Activated naive CD4-positive, alpha-beta T cell treated with anti-CD3 and anti-CD28 coated beads, Interleukin-2, amount 50 U/mL, for 16 hours (primary cell): ENCODE results near the gene SLC29A3.
A peak's percentile ranks its signal among the peaks of the same experiment; 100 is the strongest.

Experiments used
- DNase-seq: peaks from one replicate; pipeline ENCODE4 v3.0.0-alpha.2; 2020

SLC29A3 gene

DNA sequence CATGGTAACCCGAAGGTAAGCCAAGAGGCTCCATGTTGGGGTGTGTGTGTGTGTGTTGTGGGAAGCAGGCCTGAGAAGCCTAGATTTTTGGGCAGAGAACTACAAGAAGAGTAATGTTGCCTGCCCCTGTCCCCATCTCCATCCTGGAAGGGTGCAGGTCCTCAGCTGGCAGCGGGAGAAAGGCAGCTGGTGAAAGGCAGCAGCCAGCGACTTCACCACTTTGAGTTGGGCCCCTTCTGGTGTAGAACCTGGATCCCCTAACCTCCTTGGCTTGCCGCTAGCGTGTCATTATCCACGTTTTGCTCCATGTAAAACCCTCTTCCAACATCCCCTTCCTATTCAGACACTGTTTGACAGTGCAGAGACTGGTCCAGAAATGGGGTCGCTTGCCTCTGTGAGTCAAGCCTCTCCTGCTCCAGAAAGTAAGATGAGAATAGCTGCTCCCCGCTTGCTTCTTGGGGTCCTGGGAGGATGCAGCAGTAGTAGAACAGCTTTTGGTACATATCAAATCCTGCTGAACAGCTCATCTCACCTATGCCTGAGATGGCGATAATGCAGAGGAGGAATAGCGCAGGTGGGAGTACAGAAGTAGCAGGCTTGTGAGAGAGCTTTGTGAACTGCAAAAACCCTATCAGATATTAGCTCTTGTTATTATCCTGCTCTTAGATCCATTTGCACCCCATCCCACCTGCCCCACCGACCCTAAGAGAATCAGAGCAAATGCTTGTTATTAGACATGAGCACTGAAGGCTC lies 55.6 kb downstream of the SLC29A3 start:
- DNase-seq, result no peak

DNA sequence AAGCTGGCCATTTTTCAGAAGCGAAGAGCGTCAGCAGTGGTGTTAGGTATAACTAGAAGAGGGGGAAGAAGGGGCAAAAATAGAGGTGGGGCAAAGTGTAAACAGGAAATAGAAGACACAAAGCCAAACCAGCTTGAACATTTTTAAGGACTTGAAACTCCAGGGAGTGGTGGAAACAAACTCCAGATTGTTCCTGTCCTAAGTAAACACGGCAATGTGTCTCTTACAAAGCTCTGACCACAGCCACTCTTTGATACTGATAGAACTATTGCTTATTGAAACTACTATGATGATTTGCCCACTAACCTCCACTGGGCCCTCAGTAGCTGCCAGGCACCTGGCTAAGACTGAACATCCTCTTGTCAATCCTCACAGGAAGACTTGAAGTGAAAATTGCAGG lies 56.9 kb downstream of the SLC29A3 start:
- no peak for DNase-seq

DNA sequence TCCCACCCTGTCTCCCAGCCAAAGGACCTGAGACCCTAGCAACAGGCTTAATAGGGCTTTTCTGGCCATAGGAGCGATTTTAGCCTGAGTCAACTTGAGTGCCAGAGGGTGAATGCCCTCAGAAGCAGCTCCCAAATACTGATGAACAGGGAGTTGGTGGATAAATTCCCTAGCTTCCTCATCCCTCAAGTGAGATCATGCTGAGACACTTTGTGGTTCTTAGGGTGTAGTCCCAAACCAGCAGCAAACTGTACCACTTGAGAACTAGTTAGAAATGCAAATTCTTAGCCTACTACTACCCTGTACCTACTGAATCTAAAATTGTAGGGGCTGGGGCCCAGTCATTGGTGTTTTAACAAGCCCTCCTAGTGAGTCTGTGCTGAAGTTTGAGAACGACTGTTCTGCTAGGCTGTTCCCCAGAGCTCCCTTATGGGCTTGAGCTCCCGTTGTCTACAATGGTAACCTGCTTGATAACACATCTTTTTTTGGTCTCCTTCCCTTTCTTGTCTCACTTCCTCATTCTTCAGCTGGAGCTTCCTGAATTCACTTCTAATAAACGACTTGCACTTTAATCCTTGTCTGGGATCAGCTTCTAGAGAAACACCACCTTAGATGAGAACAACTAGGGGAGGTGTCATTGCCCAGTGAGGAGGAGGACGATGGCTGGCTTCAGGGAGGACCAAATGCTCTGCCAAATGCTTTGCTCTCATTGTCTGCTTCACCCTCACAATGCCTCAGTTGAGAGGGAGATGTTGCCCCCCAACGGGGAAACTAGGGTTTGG lies 59.5 kb downstream of the SLC29A3 start:
- no peak for DNase-seq

DNA sequence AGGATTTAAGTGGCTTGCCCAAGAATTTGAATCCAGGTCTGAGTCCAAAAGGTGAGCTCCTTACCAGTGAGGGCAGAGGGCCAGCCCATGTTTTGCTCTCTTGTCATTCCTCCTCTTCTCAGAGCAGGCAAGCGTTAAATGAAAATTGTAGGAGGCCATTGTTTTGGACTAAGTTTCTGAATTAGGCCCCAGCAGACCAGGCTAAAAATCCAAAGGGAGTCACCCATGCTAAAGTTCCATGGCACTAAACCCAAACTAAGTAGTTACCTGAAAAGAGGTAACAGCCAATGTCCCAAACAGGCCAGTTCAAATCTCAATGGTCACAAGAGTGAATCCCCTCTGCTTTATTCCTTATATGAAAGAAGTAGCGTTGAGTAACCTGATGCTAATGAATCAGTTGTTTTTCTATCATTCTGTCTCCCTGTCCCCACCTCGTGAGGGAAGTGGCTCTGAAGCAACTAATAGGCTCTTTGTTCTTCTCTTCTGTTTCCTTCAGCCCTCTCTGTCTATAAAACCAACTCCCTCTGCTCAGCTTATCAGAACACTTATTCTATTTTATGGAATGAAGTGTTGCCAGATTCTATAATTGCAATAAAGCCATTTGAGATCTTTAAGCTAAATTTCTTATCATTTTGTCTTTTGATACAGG lies 60.2 kb downstream of the SLC29A3 start:
- no peak for DNase-seq

DNA sequence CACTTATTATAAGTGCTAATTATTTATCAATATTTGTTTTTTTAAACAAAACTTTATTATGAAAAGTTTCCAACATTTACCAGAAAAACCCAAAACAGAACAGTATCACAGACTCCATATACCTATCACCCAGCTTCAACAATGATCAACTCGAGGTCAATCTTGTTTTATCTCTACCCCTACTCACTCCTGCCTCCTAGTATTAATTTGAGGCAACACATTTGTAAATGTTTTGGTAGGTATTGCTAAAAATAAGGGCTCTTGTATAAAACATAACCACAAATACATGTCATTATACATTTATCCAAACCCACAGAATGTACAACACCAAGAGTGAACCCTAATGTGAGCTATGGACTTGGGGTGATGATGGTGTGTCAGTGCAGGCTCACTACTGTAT lies 61.8 kb downstream of the SLC29A3 start:
- DNase-seq, result no peak

DNA sequence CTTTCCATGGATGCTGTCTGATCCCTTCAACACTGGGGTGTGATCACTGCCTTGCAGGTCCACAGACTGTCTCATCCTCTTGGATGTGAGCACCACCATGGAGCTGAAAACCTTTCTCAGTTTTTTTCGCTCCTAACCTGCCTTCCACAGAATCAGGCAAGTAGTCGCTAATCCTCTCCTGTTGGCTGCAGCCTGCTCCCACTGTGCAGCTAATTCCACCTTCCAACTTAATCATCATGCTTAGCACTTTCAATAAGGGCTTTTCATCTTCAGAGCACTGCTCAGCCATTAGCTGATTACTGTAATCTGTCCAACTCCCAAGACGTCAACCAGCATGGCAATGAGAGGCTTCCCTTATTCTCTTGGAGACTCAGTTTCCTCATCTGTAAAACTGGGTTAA lies 62.6 kb downstream of the SLC29A3 start:
- no peak for DNase-seq

DNA sequence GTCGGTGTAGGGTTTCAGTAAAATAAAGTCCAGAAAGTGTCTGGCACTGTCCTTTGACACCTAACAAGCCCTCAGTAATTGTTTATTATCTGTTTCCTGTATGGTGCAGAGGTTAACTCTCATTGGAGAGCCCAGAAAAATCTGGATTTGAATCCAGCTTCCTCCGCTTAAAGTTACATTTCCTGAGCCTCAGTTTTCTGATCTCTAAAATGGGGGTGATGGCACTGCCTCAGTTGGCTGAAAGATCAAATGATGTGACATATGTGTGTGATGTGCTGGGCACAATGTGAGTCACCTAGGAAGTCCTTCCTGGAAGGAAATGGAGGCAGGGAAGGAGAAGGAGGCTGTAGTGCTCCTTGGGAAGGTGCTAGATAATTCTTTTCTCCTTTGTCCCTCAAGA lies 63.0 kb downstream of the SLC29A3 start:
- no peak for DNase-seq

DNA sequence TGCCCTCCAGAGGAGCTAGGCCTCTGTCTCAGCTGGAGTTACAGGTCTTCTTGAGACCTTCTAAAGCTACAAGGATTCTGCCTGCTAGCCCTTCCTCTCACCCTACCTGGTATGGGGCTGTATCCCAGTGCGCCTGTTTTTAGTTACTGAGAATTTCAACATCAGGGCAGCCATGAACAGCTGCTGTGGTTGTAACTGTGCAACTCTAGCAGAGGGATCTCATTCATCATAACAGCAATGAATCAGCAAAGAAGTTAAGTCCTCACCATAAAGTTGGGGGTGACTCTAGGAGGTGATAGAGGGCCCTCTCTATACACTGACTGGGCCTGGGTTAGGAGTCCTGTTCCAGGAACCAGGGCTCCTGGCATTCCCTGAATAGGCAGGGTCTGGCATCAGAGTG lies 63.7 kb downstream of the SLC29A3 start:
- DNase-seq, result no peak

DNA sequence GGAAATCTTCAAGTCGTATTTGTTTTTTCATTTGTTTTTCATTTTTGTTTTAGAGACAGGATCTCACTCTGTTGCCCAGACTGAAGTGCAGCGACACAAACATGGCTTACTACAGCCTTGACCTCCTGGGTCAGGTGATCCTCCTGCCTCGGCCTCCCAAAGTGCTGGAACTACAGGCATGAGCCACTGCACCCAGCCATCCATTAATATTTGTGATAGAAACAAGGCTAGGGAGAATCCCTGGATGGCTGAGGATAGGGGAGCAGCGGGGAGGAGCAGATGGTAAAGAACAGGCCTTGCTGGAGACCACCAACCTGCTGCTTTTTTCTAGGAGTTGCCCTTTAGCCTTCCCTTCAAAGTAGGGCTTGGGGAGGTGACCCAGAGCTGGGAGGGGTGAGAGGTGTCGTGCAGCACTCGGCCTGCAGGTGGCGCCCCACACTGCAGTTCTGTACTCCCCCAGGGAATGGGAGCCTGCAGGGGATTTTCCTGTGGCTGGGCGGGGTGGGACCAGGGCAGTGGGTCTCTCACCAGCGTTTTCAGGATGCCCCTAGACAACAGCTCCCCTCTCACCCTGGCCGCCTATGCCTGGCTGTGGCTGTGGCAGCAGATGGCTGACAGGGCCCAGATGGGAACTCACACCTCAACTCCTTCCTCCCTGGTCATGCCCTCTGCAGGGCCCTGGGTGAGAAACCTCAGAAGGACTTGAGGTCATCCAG lies 65.1 kb downstream of the SLC29A3 start:
- peak; percentile 75 for DNase-seq

DNA sequence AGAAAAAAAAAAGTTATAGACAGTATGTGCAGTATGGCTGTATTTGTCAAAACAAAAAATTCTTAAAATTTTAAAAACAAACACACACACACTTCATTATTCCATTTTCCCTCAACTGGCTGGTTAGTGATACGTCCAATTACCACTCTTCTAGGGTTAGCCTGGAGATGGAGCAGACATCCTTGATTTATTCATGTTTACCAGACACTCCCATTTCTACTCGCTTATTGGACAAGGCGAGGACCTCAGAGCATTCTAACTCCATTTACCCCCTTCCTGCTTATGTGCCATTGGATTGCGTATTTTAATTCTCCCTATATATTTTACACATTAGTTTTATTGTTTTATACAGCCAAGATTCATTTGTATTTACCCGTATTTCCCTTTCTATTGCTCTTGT lies 69.1 kb downstream of the SLC29A3 start:
- DNase-seq, result no peak

DNA sequence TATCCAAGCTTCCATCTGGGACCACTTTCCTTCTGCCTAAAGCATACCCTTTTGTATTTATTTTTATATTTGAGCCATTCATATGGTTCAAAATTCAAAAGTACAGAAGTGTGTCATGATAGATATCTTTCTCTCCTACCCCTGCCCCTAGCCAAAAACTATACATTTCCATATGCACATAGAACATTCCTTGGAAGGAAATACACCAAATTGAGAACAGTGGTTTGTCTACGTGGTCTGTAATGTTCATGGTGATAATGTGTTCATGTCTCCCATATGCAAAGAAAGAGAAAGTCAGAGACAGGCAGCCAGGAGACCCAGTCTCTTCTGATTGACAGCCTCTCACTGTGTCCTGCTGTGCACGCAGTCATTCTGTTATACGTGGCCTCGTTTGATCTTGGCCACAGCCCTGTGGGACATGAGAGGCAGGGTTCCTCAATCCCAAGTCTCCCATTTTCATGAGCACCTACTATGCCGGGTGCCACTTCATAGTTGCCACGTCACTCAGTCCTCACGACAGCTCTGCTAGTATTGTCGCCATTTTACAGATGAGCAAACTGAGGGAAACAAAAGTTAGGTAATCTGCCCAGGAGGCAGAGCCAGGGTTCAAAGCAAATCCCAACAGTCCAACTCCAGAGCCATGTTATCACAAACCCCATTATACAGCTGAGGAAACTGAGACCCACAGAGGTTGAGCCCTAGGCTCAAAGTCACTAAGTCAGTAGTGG lies 69.7 kb downstream of the SLC29A3 start:
- no peak for DNase-seq

DNA sequence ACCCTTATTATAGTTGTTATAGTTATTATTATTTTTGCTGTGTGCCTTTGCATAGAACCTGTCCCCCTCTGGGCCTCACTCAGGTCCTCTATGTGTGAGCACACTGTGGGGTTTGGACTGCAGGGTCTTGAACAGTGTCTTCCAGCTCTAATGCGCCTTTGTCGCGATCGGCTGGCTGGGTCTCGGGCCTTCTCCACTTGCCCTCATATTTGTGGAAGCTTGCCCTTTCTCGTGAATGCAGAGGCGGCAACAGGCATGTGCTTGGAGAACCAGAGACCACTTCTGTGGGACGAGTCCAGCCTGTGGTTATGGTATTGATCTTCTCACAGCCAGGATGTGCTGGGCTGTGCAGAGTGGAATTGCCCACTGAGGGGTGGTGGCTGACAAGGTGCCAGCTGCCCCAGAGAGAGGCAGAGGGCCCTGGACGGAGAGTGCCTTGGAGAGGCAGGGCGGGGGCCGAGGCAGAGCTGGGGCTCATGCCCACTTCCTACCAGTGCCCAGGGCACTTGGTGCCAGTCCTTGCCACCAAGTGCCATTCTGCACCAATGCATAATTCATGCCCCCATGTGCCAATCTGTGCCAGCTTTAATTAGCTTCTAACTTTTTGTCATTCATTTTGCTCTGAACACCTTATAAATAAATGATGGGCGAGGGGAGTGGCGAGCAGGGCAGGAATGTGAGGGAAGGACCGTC lies 70.9 kb downstream of the SLC29A3 start:
- DNase-seq, result no peak

DNA sequence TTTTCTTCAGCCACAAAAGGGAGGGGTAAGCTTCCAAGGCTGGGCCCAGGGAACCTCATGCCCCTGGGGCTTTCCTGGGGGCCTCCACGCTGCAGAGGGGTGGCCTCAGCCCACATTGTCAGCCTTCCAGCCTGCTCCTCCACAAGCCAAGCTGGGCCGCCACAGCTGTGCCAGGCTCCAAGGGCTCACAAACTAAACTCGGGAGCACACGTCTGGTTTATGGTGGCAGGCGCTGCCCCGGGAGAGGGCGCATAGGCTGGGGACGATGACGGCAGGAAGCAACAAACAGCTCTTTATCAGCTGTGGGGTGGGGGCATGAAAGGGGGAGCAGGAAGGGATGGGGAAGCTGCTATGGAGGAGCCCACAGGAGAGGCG lies 71.4 kb downstream of the SLC29A3 start:
- DNase-seq, result no peak

DNA sequence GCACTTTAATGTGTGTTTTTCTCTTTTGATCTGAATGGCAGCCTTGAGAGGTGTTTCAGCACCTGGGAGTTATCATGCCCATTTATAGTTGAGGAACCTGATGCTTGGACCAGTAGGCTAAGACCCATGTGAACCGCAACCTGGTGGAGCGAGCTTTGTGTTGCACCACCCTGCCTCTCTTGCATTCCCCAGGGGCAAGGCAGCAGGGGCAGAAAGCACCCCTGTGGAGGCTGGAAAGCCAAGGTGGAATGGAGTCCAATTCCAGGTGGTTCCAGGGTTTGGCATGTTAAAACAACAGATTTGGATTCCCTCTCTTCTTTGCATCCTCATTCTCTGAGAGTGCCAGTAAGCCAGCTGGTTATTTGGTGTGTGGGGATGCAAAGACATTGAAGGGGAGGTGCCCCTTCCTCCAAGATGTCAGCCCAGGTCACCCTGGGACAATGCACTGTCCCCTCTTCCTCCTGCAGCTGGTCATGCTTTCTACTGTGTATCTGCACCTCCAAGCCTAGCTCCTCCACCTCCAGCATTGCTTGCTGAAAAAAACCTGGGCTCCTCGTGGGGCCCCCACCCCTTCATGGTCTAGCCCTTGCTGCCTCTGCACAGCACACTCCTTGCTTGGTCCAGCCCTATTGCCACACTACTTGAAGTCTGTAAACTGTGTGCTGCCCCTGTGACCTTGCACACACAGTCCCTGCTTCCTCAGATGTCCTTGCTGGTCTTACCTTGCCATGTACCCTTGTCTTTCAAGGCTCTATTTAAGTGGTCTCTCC lies 72.0 kb downstream of the SLC29A3 start:
- DNase-seq, result no peak

DNA sequence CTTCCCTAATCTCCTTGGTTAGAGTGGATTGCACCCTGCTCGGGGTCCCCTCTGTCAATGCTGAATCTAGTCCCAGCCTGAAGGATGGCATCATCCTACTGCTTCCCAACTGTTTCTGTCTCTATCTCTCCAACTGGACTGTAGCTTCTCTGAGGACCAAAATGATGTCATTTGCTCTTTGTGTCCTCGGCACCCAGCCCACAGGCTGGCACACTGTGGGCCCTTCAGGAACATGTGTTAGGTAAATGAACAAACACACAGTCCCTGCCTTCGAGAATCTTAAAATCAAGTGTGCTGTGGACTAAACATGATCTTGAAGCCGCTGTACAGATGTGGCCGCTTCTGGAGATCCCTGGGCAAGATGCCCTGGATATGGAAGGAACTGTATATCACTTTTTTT lies 72.6 kb downstream of the SLC29A3 start:
- DNase-seq, result no peak

DNA sequence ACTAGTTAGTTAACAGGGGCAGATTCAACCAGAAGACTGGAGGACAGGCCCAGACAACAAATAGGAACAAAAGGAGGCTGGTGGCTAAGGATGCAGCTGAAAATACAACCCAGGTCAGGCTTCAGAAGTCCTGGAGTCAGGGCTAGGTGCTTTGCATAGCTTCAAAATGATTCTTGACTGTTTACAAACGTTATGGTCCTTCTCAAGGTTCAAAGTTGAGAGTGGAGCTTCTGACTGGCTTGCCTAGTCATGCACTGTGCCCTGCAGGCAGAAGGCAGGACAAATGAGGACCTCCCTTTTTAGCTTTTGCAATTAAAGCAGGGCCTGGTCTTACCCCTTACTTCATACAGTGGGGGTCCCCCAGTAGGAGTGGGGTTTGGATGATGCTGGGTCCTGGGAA lies 73.2 kb downstream of the SLC29A3 start:
- DNase-seq, result no peak

DNA sequence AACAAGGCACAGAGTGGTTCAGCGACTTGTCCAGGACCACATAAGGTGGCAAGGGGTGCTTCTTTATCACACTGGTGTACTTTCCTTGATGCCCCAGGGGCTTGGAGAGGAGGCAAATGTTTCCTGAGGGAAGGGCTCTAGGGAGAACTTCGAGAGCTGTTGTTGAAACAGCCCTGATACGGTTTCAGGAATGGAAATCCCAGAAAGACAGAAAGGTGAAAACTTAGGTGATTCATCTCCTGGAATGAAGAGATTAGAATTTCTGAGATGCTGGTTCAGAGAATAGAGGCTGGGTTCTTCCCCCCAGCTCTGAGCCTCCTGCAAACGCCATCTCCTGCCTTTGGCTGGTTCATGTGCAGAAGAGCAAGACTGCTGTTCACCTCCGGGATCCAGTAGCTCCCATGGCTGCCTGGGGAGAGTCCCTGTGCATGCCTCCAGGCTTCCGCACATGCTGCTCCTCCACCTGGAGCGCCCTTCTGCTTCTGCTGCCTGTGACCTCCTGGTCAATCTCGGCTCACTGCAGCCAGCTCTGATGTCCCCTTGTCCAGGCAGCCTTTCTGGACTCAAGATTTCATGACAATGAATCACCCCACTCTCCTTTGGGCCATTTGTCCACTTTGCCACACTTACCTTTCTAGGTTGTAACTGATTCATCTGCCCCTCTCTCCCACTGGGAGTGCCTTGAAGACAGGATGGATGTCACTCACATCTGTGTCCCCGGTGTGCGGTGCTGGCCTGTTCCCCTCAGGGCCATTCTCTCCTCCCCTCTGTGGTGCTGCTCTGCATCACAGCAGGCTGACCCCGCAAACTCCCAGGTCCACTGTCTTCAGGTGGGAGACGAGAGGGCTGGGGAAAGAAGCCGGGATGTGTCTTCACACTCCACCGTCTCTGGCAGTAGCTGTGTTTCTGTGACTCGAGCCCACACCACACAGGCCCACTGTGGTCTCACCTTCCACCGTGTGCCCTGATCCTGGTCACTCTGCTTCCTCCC lies 74.0 kb downstream of the SLC29A3 start:
- DNase-seq, result no peak

DNA sequence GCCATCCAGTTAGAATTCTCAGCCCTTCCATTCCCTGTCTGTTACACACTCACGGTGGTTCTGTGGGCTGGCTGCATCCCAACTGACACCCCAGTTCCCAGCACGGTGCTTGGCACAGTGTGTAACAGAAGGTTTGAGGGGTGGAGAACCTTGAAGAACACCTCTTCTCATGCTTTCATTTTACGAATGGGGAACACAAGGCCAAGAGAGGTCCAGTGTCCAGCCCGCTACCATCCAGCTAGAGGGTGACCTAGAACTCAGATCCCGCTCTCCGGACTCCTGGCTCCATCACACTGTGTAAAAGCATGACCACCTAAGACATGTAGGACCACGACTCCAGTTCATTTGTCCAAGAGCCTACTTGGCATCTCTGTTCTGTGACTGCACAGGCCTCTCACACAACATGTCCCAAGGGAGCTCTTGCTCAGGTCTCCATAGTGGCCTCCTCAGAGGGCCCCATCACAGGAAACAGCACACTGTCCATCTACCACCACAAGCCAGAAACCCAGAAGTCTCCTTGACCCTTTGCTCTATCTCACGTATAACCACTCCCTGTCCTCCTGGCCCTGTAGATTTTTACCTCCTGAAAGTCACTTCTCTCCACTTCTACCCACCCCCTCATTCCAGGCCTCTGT lies 74.9 kb downstream of the SLC29A3 start:
- no peak for DNase-seq

DNA sequence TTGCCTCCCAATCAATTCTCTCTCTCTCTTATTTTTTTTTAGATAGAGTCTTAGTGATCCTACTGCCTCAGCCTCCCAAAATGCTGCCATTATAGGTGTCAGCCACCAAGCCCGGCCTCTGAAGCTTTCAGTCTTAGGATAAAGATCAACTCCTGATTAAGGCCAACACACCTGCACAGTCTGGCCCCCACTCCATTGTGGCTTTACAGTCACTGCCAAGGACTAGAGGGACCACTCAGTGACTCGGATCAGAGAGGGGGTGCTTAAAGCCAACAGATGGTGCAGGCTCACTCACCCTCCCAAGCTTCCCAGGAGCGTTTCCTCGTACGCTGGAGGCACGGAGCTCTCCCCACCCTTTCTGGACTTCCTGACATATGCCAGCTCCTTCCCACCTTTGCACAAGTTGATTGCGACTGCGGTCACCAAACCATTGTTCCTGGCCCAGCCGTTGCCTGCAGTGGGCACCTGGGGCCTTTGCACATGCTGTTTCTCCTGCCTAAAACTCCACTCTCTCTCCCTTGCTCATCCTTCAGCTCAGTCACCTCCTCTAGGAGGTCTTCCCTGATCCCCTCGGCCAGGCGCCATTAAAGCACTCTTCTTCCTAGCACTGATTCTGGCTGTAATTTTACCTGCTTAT lies 76.0 kb downstream of the SLC29A3 start:
- no peak for DNase-seq
